Measurements from ENCODE around the gene WFDC1.
"Not testable (repeated sequence)": the region's sequence is repeated elsewhere in the genome, so short reads cannot be mapped to it uniquely, and the experiment has no call there.

WFDC1 gene

GRCh38 chr16:84330685-84331050, 36.0 kb downstream of the WFDC1 start:
- no peak for FAIRE-seq

DNA sequence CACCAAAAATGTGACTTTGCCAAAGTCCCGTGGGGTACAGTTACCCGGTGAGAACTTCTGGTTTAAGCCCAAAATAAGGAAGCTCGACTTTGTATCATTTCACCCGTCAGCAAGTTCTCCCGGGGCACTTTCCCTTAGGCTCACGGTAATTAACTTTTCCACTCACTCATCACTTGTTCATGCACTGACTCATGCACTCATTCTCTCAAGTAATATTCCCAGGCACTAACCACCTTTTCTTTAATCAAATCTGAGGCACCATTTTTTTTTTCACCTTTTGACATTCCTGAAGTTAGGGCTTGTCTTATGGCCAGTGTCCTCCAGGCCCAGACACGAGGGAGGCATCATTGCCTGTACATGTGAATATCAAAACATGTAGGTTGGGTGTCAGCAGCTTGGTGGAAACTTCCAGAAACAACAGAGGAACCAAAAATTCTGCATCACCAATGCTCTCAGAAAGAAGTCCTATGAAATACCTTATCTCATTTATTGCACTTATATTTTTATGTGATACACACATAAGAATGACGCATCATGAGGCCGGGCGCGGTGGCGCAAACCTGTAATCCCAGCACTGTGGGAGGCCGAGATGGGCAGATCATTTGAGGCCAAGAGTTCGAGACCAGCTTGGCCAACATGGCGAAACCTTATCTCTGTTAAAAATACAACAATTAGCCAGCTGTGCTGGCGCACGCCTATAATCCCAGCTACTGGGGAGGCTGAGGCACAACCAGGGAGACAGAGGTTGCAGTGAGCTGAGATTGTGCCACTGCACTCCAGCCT, 37.5 kb downstream of the WFDC1 start:
- FAIRE-seq = no peak

DNA sequence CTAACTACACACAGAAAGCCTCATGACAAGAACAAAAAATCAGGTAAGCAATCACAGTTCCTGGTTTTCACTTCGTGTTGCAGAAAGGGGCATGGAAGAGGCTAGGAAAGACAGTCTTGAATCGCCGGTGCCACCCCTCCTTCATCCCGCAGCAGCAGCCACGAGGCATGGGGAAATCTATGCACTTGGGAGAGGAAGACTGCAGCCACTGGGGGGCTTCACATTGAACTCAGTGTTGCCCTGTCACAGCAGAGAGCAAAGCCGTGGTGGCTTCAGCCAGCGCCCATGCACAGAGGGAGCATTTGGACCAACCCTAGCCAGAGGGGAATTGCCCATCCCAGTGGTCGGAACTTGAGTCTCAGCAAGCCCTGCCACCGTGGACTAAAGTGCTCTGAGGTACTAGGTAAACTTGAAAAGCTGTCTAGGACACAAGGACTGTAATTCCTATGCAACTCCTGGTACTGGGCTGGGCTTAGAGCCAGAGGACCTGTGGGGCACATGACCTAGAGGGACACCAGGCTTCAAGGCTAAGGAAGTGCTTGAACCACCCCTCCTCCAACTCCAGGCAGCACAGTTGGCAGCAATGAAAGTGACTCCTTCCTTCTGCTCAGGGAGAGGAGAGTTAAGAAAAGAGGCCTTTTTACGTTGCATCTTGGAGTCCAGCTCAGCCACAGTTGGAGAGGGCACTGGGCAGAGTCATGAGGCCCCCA, 38.5 kb downstream of the WFDC1 start:
- FAIRE-seq = no peak

GRCh38 chr16:84334058-84334457, 39.4 kb downstream of the WFDC1 start:
- no peak for FAIRE-seq

DNA sequence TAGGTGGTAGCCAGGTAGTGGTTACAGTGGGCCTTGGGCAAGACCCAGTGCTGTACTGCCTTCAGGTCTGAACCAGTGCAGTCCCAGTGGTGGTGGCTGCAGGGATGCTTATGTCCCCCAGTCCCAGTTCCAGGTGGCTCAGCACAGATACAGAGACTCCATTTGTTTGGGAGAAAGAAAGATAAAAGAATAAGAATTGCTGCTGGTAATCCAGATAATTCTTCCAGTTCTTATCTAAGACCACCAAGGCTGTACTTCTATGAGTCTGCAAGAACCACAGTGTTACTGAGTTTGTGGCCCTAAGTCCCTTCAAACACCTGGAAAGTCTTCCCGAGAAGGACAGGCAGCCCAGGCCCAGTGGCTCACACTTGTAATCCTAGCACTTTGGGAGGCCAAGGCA, 39.8 kb downstream of the WFDC1 start:
- FAIRE-seq = no peak

GRCh38 chr16:84337236-84337635, 42.6 kb downstream of the WFDC1 start:
- FAIRE-seq = not testable (repeated sequence)

GRCh38 chr16:84339311-84339710, 44.6 kb downstream of the WFDC1 start:
- no peak for FAIRE-seq

- FAIRE-seq = no peak
Measured at GRCh38 chr16:84339766-84340165, 45.1 kb downstream of the WFDC1 start.

DNA sequence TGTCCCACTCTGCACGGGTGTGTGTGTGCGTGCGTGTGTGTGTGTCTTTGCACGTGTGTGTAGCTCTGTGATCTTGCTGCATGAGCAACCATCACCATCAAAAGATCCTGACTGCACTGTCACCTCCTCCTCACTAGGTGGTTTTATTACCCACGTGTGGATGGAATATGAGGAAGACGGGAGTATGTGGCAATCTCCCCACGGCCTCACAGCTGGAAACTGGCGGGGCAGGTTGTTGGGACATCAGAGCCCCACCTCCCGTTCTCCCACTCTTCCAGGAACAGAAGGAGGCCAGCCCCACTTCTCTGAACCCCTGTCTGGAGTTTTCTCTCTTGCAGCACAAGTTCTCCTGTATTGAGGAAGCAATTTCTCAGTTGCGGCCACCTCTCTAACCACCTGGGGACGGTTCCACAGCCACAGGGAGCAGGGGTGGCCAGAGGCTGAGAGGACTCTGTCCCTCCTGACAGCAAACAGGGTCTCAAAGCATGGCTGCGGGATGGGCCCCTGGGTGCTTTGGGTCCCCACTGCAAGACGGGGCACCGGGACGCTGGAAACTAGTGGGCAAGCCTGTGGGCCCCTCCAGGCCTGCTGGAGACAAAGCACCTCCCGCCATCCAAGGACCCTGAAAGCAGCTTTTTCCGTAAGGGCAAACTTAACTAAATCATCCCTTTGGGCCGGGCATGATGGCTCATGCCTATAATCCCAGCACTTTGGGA, 45.8 kb downstream of the WFDC1 start:
- no peak for FAIRE-seq

DNA sequence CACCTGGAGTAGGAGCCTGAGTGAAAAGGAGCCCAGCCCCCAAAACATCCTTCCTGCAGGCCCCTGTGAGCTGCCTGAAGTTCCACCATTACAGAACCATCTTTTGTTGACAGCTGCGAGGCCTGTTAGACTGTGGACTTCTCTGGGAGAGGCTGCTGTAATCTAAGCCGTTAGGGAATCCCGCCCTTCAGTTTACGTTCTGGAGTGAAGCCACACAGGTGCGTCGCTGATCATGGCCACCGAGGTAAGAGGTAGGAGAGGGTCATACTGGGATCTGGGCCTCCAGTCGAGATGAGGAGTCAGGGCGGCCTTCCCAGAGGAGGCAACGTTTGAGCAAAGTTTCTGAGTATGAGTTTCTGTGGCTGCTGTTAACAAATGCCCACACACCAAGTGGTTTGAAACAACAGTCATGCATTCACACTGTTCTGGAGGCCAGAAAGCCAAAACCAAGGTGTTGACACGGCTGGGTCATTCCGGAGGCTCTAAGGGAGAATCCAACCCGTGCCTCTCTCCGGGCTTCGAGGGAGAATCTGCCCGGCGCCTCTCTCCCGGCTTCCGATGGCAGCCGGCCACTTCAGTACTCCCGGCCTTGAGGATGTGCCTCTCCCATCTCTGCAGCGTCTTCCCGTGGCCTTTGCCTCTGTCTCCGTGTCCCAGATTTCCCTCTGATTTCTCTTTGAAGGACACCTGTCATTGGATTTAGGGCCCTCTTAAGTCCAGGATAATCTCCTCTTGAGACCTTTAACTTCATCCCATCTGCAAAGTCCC, 47.0 kb downstream of the WFDC1 start:
- FAIRE-seq = no peak

- not testable (repeated sequence) for FAIRE-seq
Measured at GRCh38 chr16:84343800-84344199, 49.1 kb downstream of the WFDC1 start.

DNA sequence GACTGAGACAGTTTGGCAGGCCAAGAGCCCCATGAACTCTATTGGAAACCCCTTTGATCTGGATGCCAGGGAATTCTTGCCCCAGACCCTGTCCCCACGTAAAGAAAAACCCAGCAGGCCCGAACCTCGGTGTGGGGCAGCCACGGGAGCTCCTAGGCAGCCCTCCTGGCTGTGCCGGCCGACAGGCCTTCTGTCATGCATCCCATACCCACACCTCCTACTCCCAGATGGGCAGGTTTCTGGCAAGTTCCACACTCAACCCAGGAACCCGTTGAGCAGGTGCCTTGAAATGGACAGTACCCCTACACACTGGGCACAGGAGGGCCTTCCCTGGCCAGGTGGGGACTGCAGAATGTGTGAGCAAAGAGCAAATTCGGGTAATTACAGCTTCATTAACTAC, 50.1 kb downstream of the WFDC1 start:
- no peak for FAIRE-seq

- no peak for FAIRE-seq
Measured at GRCh38 chr16:84347161-84347560, 52.5 kb downstream of the WFDC1 start.

DNA sequence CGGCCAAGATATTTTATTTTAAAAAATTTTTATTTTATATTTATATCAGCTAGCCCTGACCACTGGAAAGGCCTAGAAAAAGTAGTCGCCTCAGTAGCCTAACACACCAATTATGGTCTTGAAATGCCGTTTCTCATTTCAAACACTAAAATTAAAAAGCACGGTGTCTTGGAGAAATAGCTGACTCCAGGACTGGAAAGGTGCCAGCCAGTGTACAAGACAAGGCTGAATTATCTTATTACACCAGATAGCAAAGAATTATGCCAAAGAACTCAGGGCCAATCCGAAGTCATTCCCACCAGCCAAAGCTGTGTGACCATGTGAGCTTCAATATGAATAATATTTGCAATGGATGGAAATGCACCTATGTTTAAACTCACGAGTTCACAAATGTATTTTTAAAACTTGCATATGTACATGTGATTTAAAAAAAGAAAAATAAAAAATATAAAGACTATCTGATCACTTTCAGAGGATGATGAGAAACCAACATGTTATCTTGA, 53.8 kb downstream of the WFDC1 start:
- FAIRE-seq = no peak

- no peak for FAIRE-seq
Measured at GRCh38 chr16:84349862-84350684, 55.4 kb downstream of the WFDC1 start.

- FAIRE-seq = no peak
Measured at GRCh38 chr16:84350685-84351400, 56.2 kb downstream of the WFDC1 start.

GRCh38 chr16:84351630-84352029, 57.0 kb downstream of the WFDC1 start:
- FAIRE-seq = no peak

DNA sequence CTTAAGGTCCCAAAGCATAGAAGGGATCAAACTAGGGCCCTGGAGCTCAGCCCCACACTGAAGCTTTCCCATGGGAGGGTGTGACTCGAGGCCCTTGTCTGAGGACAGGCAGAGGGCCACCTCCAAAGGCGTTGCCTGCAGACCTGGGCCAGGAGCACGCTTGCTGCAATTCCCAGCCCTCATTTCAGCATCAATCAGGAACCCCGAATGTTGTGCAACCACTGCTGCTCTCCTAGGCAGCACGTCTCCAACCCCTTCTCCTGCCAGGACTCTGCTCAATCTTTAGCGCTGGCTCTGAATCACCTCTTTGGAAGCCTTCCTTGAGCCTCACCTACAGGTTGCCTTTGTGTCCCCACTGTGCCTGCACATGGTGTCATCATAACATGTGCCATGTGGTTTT, 59.6 kb downstream of the WFDC1 start:
- no peak for FAIRE-seq

GRCh38 chr16:84355149-84355548, 60.5 kb downstream of the WFDC1 start:
- FAIRE-seq = no peak

DNA sequence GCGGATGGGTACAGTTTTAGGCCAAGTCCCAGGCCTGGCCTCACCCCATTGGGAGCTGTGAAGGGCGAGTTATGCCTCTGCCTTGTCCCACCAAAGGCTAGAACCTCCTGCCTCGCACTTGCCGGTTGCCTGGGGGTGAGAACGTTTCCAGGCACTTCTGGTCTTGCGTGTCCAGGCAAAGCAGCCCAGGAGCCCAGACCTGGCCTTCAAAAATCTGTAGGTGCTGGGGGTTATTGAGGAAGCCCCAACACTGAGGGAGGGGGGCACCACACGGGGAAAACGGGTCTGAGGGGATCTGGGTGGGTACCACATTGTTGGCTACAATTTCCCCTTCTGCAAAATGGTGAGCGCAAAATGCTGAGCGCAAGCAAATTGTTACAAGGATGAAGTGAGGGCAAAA, 61.5 kb downstream of the WFDC1 start:
- no peak for FAIRE-seq

DNA sequence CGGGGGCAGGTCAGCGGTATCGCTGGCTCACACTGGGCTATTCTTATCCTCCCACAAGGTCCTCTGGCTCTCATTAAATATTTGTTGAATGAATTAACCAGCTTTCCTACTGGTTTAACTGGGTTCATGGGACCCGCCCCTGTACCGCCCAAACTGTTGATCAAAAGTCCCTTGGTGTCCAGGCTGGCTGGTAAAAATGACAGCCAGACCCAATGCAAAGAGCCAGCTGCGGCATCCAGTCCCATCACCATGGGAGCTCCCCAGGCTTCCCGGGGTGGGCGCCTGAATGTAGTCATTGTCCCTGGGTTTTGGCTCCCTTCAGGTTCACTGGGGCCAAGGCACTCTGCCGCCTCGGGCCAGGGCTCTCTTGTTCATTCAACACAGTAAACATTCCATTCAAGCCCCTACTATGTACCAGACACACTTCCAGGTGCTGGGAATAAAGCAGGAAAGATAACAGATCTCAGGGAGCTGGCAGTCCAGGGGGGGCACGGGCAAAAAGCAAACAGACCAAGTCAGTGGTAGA, 62.0 kb downstream of the WFDC1 start:
- no peak for FAIRE-seq
